DND-41 (cell line): ENCODE results near the gene L3MBTL4.

Source experiments
- CTCF ChIP-seq: IDR thresholded peaks from 2 replicates; pipeline ENCODE4 v1.5.1; 2012; ENCODE audit warnings: borderline replicate concordance, low read length, moderate library complexity, mild to moderate bottlenecking; ENCODE audit not compliant: poor library complexity, severe bottlenecking; ENCODE audit errors: extremely low read depth
- EZH2 ChIP-seq: IDR thresholded peaks from 3 replicates; pipeline ENCODE4 v1.6.1; 2012; ENCODE audit warnings: borderline replicate concordance, low read depth, mild to moderate bottlenecking, moderate library complexity, low read length, inconsistent platforms; ENCODE audit not compliant: severe bottlenecking

- no peak for TF ChIP-seq CTCF
- TF ChIP-seq EZH2 = no peak
Observed at GRCh38 chr18:6022845-6023244, 391.9 kb downstream of the L3MBTL4 start.
